Stomach (tissue), 9 donors: Measurements from ENCODE around the gene SAP30. TPM values are rescaled to one million over a fixed set of nuclear protein-coding genes. Genes with fewer than 3 reads are reported as not detected.
A peak's percentile ranks its signal among the peaks of the same experiment; 100 is the strongest.

ENCODE experiments used
- DNase-seq, 2 donors: peaks; one replicate each; pipeline versions ENCODE4 v3.0.0 to v3.0.0-alpha.2; 2013 to 2019
- H3K27ac ChIP-seq, 5 donors: fragments of 200-600 bp in 4 of 5; sonication (generic) in 4 of 5; one replicate each; pipeline ENCODE4 v1.5.1; 2013 to 2019; ENCODE audit warnings: mild to moderate bottlenecking in 1 of 5, moderate library complexity in 1 of 5
- H3K27me3 ChIP-seq, 3 donors: fragments of 200-600 bp; sonication (generic); one replicate each; pipeline ENCODE4 v1.5.1; 2017 to 2019; ENCODE audit warnings: mixed run types in 1 of 3
- H3K36me3 ChIP-seq, 4 donors: fragments of 200-600 bp; sonication (generic); 1 replicate in 3 of 4; 2 replicates in 1 of 4; pipeline ENCODE4 v1.5.1; 2016 to 2019
- H3K4me1 ChIP-seq, 4 donors: fragments of 200-600 bp; sonication (generic); one replicate each; pipeline ENCODE4 v1.5.1; 2016 to 2019
- H3K4me3 ChIP-seq, 4 donors: fragments of 200-600 bp; sonication (generic) in 3 of 4; one replicate each; pipeline ENCODE4 v1.5.1; 2016 to 2019; ENCODE audit warnings: mild to moderate bottlenecking in 1 of 4
- H3K9me3 ChIP-seq, 4 donors: fragments of 200-600 bp; sonication (generic); one replicate each; pipeline ENCODE4 v1.5.1; 2016 to 2019
- CTCF ChIP-seq, 7 experiments: fragments of 450-650 bp in 4 of 7; fragments of 200-600 bp in 3 of 7; sonication (generic) in 3 of 7; IDR thresholded peaks; one replicate each; pipeline ENCODE4 v1.5.1; 2016 to 2019; ENCODE audit warnings: antibody characterized with exemption in 7 of 7, control low read depth in 2 of 7, mild to moderate bottlenecking in 1 of 7
- EP300 ChIP-seq: sonication (generic); formaldehyde crosslinking; IDR thresholded peaks from one replicate; pipeline ENCODE4 v1.6.1; 2017; ENCODE audit warnings: antibody characterized with exemption
- POLR2A ChIP-seq, 4 donors: fragments of 450-650 bp; IDR thresholded peaks; one replicate each; pipeline ENCODE4 v1.6.1; 2016; ENCODE audit warnings: antibody characterized with exemption in 4 of 4, control low read depth in 2 of 4, mild to moderate bottlenecking in 1 of 4, moderate library complexity in 1 of 4
- POLR2AphosphoS5 ChIP-seq, 3 donors: sonication (generic); formaldehyde crosslinking; IDR thresholded peaks; one replicate each; pipeline ENCODE4 v1.6.1; 2016; ENCODE audit warnings: antibody characterized with exemption in 3 of 3
- WGBS, 5 donors: extraction: QIAGEN DNeasy Blood & Tissue Kit in 3 of 5; methylation state at CpG; one replicate each; pipeline versions ENCODE4 v1.1.5 to v1.1.7; 2013 to 2018; 5-methylcytosine and 5-hydroxymethylcytosine counted together
- intact Hi-C: fragments of 100-400 bp; cut with DNase I; formaldehyde crosslinking; loops from one replicate; pipeline ENCODE4 v1.15.1; 2023; ENCODE audit warnings: low total_unique reads
- polyA plus RNA-seq, 3 donors: library from polyadenylated mRNA; stranded (reverse); fragments of 200-250 nt; gene quantifications; one replicate each; pipeline ENCODE4 v1.2.3, GENCODE V29; 2013
- total RNA-seq, 5 donors: library from RNA; depleted of rRNA; stranded (reverse); fragments of >200 nt; gene quantifications; one replicate each; pipeline versions ENCODE4 v1.1.0 to v1.2.3, GENCODE V29; 2014 to 2016
- donor health status: healthy with polysubstance abuse.
- donor health status: Bipolar disorder and iron deficiency.
- donor health status: healthy.

The SAP30 gene
- total and polyA plus RNA-seq, 8 donors: 3.1 to 24.0 (median 9.3) TPM

DNA sequence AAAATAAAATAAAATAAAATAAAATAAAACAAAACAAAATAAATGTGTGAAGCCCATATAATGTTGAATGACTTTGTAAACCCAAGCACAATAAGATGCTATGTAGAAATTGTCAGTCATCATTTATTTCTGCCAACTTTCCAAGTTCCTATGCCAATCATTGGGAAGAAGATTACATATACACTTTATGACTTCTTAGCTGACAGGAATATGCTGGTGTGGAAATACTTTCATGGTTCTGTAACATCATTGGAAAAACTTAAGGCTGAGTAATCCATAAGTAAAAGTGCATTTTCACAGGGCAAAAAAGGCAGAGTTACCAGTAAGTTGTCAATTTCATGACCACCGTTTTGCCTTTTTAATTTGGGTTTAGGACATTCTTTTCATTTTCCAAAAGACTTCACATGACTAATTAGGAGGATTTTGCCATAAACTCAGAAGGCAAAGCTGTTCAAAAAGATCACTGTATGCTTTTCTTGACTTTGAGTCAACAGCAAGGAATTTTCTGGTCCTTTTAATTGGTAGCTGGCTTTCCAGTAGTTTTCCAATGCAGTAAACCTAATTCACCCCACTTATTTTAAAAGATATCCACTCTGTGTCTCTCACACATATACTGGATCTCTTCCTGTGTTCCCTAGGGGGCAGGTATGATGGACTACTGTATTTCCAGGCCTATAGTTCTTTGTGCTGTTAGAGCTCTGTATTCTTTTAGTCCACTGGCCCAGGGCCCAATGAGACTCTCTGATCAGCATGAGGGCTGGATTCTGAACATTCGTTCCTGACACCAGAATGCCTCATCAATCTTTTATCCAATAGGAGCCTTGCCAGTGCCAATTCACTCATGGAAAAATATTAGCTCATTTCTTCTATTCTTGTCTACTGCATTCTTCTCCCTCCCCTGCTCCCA lies 54.4 kb downstream of the SAP30 start:
- 61 to 90% (median 80%) methylated on average over 2 of the region's 2 CpGs for WGBS, 5 donors
- peak overlapping the region in 3 of 5 donors; percentile 30 to 46 (median 42) for H3K27ac ChIP-seq

GRCh38 chr4:173426064-173426463 lies 55.3 kb downstream of the SAP30 start:
- H3K4me1 ChIP-seq: peaks cover 0 to 9% (median 2%) of the 10 kb centered on the region in 4 donors
- no peaks in the 10 kb centered on the region for H3K9me3 ChIP-seq
- 72 to 90% (median 81%) methylated on average over 2 of the region's 2 CpGs for WGBS, 5 donors
- no peak for DNase-seq
- TF ChIP-seq EP300 (no peak), POLR2A (IDR thresholded peaks at IDR 0.05) (no peak), POLR2AphosphoS5 (IDR thresholded peaks at IDR 0.05) (no peak), CTCF (IDR thresholded peaks at IDR 0.05) (no peak)
- H3K4me3 ChIP-seq: no peak overlapping the region
- H3K36me3 ChIP-seq: no peaks in the 10 kb centered on the region
- H3K27ac ChIP-seq: peak overlapping the region in 3 of 5 donors; percentile 30 to 46 (median 42)
- no peaks in the 10 kb centered on the region for H3K27me3 ChIP-seq
- intact Hi-C loops: no loop called here

More for the DNA sequence above, 54.4 kb downstream of the SAP30 start:
- intact Hi-C loops: no loop called here
- H3K36me3 ChIP-seq: no peaks in the 10 kb centered on the region
- peaks cover 0 to 12% (median 8%) of the 10 kb centered on the region in 4 donors for H3K4me1 ChIP-seq
- TF ChIP-seq POLR2AphosphoS5 (IDR thresholded peaks at IDR 0.05) (no peak), EP300 (no peak), CTCF (IDR thresholded peaks at IDR 0.05) (no peak), POLR2A (IDR thresholded peaks at IDR 0.05) (no peak)
- H3K4me3 ChIP-seq: no peak overlapping the region
- DNase-seq: no peak
- H3K9me3 ChIP-seq: no peaks in the 10 kb centered on the region
- no peaks in the 10 kb centered on the region for H3K27me3 ChIP-seq

Other genes with a start within 250 kb of the SAP30 start
- gene GALNT7, start 202.1 kb upstream of the SAP30 start, total RNA-seq: 10 to 100 TPM; 22.8 to 94.5 (median 64.9) TPM
- 10 to 100 TPM; 10.7 to 17.8 (median 15.8) TPM for gene GALNT7, start 202.1 kb upstream of the SAP30 start, polyA plus RNA-seq
- 10 to 100 TPM in 4 of 5 donors, 1 to 10 TPM in 1; 7.6 to 99.5 (median 37.3) TPM for gene HMGB2, start 36.6 kb upstream of the SAP30 start, total RNA-seq
- gene HMGB2, start 36.6 kb upstream of the SAP30 start, polyA plus RNA-seq: 100 to 1,000 TPM in 1 of 3 donors, 10 to 100 TPM in 2; 71.3 to 206 (median 79.9) TPM
- 1 to 10 TPM in 2 of 5 donors, under 1 TPM in 3; 0.29 to 3.1 (median 0.92) TPM for gene SCRG1, start 28.2 kb downstream of the SAP30 start, total RNA-seq
- gene SCRG1, start 28.2 kb downstream of the SAP30 start, polyA plus RNA-seq: 1 to 10 TPM in 1 of 3 donors, under 1 TPM in 1, not detected in 1; 0.19 to 2.2 TPM
- gene HAND2, start 159.3 kb downstream of the SAP30 start, total RNA-seq: 100 to 1,000 TPM in 1 of 5 donors, 10 to 100 TPM in 4; 16.3 to 234 (median 23.3) TPM
- 10 to 100 TPM in 1 of 3 donors, 1 to 10 TPM in 2; 1.9 to 11.6 (median 4.0) TPM for gene HAND2, start 159.3 kb downstream of the SAP30 start, polyA plus RNA-seq